Measurements from ENCODE around the gene IL36B.

Gene IL36B

GRCh38 chr2:113075600-113075999 is 22.9 kb upstream of the IL36B start:
- peak; percentile 30 for DNase-seq

- peak; percentile 61 for DNase-seq
Observed at GRCh38 chr2:113075030-113075429, 22.4 kb upstream of the IL36B start.

DNA sequence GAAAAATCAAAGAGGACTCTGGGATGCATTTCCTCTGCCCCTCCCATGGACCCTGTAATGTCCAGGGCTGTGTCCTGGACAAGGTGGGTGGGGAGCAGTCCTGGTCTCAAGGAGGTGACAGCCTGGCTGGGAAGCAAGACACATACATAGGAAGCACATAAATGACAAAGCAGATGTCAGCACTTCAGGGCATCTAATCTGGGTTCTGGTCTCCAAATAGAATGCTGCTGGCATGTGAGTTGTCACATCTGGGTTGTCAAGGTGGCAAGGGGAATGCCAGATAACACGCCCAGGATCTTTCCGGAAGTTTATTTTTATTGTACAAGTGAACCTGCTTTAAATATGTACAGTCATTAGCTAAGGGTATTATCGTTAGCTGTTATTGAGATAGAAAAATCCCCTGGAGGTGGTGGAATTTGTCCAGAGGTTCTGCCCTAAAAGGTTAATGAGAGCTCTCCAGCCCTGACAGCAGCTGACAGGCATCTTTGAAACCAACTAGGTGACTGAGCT is 20.7 kb upstream of the IL36B start:
- DNase-seq: no peak

DNA sequence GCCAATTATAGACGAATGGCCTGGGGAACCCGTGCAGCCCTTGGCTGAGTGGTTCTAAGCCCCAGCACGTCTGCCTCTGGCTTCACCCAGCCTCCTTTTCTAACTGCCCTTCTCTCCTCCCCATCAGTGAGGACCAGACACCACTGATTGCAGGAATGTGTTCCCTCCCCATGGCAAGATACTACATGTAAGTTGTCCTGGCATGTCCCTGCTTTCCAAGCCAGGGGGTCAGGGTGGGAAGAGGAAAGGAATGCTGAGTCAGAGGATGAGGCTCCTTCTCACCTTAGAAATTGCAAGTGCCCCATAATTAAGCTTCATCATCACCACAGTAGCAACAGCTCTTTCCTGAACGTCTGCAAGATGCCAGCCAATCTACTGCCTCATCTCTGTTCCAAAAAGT is 19.9 kb upstream of the IL36B start:
- no peak for DNase-seq

DNA sequence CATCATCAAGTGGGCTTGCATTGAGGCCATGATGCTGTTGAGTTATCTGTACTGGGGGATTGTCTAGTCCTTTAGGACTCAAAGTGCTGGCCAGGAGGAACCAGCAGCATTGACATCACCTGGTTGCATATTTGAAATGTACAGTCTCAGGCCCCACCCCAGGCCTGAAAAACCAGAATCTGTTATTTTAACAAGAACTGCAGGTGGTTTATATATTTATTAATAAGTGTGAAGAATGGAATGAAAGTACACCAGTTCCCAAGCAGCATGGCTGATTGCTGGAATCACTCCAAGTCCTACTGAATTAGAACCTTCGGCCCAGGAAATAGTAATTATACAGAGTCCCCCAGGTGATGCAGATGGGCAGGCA is 17.9 kb upstream of the IL36B start:
- DNase-seq: no peak

GRCh38 chr2:113069676-113070605 is 17.3 kb upstream of the IL36B start:
- DNase-seq: peak; percentile 41

GRCh38 chr2:113068706-113069485 is 16.2 kb upstream of the IL36B start:
- DNase-seq: no peak

- DNase-seq: no peak
Observed at GRCh38 chr2:113068249-113068648, 15.6 kb upstream of the IL36B start.

DNA sequence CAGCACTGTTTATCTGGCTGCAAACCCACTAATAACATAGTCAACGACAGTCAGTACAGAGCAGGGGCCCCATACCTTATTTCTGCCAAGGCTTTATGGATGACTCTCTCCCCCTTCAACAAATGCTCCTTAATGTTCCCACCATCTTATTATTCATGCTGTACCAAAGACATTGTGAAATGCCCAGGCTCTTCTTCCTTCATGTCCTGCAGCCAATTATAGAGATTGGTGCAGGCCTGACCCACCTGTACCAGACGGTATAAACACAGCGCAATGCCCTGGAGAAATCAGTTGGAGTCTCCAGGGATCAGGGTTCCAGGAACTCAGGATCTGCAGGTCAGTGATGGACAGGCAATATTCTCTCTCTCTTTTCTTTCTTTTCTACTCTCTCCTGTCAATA is 15.0 kb upstream of the IL36B start, which contains the start of gene IL1F10:
Gene IL1F10, plus strand, starts transcription at position 290 of the 400 bp plus-strand sequence. CDS start 4,769 bp downstream, outside the sequence.
- DNase-seq: peak; percentile 13

- DNase-seq: peak; percentile 32
Observed at GRCh38 chr2:113064898-113065297, 12.2 kb upstream of the IL36B start.

DNA sequence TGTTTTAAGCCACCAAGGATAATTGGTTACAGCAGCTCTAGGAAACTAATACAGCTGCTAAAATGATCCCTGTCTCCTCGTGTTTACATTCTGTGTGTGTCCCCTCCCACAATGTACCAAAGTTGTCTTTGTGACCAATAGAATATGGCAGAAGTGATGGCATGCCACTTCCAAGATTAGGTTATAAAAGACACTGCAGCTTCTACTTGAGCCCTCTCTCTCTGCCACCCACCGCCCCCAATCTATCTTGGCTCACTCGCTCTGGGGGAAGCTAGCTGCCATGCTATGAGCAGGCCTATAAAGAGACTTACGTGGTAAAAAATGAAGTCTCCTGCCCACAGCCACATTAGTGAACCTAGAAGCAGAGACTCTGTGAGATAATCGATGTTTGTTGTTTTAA is 11.6 kb upstream of the IL36B start:
- DNase-seq: peak; percentile 7

- peak; percentile 40 for DNase-seq
Observed at GRCh38 chr2:113061896-113062770, 9.5 kb upstream of the IL36B start.

GRCh38 chr2:113061241-113061640 is 8.6 kb upstream of the IL36B start:
- peak; percentile 40 for DNase-seq

- peak; percentile 5 for DNase-seq
Observed at GRCh38 chr2:113060796-113061195, 8.1 kb upstream of the IL36B start.

DNA sequence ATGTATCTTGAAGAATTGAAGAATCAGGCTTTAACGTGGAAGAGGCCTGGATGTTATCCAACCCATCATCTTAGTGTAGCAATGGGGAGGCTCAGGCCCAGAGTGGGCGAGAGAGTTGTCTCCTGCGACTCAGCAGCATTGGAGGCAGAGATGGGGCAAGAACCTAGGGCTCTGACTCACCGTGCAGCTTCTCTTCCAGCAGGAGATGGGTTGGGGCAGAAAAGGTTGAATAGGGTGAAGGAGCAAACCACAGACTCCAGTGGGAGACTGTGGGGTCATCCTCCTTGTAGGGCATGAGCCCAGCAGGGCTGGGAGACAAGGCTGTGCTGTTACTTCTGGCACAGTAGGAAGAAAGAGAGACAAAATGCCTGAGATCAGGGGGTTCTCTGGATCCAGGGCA is 7.7 kb upstream of the IL36B start:
- DNase-seq: peak; percentile 45

- peak; percentile 40 for DNase-seq
Observed at GRCh38 chr2:113058998-113059960, 6.6 kb upstream of the IL36B start, which contains the start of gene IL36RN. Gene IL36RN, plus strand, starts transcription at chr2:113059198. Its CDS starts 241 bp downstream, at chr2:113059439.

DNA sequence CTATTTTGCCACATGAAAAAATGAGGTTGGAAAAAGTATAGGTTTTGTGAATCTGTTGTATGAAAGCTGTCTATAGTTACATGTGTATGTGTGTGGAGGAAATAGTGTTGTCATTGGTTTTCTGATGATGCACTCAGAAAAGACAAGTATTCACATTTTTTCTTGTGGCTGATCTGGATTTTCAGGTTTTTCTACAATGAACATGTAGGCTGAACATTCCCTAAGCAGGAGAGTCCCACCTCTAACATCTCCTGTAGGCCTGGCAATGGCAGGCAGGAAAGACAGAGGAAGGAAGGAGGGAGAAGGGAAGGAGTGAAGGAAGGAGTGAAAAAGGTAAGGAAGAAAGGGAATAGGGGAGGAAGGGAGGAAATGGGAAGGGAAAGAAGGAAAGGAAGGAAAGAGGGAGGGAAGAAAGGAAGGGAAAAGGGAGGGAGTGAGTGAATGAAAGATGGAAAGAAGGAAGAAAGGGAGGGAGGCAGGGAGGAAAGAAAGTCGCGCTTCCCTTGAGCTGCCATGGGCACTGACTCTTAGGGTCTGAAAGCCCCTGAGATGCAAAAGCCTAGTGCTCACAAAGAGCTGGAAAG is 5.8 kb upstream of the IL36B start:
- DNase-seq: peak; percentile 1

- peak; percentile 1 for DNase-seq
Observed at GRCh38 chr2:113057117-113057516, 4.5 kb upstream of the IL36B start.

DNA sequence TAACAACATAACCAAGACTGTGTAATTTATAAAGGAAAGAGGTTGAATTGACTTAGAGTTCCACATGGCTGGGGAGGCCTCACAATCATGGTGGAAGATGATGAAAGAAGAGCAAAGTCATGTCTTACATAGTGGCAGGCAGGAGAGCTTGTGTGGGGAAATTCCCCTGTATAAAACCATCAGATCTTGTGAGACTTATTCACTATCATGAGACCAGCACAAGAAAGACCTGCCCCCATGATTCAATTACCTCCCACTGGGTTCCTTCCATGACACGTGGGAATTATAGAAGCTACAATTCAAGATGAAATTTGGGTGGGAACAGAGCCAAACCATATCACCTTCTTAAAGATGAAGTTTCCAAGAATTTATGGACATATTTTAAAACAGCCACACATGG is 3.9 kb upstream of the IL36B start:
- peak; percentile 38 for DNase-seq

DNA sequence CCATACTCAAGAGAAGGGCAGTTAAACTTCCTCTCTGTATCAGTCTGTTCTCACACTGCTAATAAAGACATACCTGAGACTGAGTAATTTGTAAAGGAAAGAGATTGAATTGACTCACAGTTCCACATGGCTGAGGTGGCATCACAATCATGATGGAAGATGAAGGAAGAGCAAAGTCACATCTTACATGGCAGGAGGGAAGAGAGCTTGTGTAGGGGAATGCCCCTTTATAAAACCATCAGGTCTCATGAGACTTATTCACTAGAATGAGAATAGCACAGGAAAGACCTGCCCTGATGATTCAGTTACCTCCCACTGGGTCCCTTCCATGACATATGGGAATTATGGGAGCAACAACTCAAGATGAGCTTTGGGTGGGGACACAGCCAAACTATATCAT is 1.4 kb upstream of the IL36B start:
- DNase-seq: no peak

DNA sequence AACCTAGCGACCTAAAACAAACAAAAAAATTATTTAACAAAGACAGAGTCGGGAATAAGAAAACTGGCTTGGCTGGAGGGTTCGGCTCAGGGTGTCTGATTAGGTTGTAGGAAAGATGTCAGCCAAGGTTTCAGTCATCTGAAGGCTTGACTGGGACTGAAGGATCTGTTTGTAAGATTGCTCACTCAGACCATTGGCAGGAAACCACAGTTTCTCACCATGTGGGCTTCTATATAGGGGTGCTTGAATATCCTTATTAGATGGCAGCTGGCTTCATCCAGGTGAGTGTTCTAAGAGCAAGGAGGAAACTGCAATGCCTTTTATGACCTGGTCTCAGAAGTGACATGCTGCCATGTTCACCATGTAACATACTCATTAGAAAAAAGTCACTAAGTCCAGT is 999 bp upstream of the IL36B start:
- DNase-seq: no peak
